Mucosa of gallbladder (tissue), 1 donor: ENCODE measurements around the gene KRT76. TPM values are rescaled to one million over a fixed set of nuclear protein-coding genes. Genes with fewer than 3 reads are reported as not detected.
"Not testable (repeated sequence)": the region's sequence is repeated elsewhere in the genome, so short reads cannot be mapped to it uniquely, and the experiment has no call there.

ENCODE experiments used
- DNase-seq: peaks from one replicate; pipeline ENCODE4 v3.0.0-alpha.2; 2020; ENCODE audit warnings: low spot score
- total RNA-seq: library from RNA; stranded (reverse); gene quantifications from one replicate; pipeline ENCODE4 v1.2.1, GENCODE V29; 2021
- donor health status: DM: no; HTN: no; CAD: no.

The KRT76 gene
- total RNA-seq, 1 donor from 2014 or later = not detected

- DNase-seq = no peak
Measured at GRCh38 chr12:52797529-52797894, 20.4 kb upstream of the KRT76 start.

DNA sequence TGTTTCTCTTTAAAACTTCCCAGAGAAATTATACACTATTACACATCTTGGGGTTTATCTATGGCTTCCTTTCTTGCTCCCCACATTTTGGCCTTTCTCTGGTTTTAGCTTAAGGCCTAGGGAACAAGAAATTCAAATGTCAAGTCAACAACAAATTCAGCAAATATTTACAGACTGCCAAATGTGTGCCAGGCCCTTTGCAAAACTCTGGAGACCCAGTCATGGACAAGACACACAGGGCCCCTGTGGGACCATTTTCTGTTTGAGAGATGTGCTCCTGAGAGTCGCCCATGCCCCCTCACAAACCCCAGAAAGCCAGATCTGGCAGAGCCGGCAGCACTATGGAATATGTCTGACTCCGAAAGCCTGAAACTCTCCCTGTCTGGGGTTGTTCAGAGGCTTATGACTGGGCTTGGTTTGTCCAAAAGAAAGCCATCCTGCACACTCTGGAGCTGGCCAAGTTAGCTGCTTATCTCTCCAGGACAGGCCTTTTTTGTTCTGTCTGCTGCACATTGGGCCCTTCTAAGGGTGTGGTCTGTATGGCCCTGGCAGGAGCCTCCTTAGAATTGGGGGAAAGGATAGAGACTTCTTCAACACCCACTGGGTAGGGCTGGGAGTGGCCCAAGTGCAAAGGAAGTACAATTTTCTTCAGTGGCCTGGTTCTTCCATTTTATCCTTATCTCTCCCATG is 19.8 kb upstream of the KRT76 start:
- no peak for DNase-seq

GRCh38 chr12:52796429-52796794 is 19.3 kb upstream of the KRT76 start:
- no peak for DNase-seq

DNA sequence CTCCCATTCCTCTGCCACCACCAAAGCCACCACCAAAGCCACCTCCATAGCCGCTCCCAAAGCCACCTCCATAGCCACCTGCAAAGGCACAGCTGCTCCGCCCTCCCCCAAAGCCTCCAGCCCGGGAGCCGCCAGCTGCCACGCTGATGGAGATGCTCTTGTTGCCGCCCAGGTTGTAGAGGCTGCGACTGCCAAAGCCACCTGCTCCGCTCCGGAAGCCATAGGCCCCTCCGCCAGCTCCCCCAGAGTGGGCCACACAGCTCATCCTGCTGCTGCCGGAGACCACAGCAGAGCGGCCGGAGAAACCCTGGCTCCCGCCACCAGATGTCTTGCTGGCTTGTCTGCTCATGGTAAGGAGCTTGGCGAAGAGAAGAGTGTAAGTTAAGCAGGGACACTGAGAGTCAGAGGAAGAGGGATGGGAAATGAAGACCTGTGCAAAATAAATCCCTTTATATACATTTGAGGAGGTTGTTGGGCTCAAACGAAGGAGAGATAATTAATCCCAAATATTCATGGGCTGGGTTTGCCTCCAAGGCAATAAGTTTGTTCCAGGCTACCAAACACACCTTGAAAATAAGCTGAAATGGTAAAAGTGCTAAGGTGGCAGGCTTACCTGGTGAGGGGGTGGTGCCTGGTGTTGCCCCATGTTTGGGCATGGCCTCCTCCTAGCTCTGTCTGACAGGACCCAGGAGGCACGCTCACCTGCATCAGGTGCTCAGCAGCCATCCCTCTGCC is 18.7 kb upstream of the KRT76 start, which contains the start of gene KRT3:
KRT3 (minus strand) TSS at position 424 of the 735 bp plus-strand sequence; CDS start at position 349, 75 bp downstream.
- DNase-seq = no peak

DNA sequence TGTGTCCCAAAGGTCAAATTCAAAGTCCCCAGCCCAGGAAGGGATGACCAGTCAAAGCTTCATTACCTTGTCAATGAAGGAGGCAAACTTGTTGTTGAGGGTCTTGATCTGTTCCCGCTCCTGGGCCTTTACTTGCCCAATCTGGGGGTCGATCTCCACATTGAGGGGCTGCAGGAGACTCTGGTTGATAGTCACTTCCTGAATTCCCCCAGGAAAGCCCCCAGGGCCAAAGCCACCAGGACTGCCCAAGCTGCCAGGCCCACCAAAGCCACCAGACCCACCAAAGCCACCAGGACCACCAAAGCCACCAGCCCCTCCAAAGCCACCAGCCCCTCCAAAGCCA is 18.2 kb upstream of the KRT76 start:
- not testable (repeated sequence) for DNase-seq

GRCh38 chr12:52794479-52795331 is 17.6 kb upstream of the KRT76 start:
- DNase-seq = no peak

GRCh38 chr12:52792185-52793029 is 15.3 kb upstream of the KRT76 start:
- no peak for DNase-seq

- DNase-seq = no peak
Measured at GRCh38 chr12:52791271-52792184, 14.4 kb upstream of the KRT76 start.

- no peak for DNase-seq
Measured at GRCh38 chr12:52790427-52791270, 13.5 kb upstream of the KRT76 start.

DNA sequence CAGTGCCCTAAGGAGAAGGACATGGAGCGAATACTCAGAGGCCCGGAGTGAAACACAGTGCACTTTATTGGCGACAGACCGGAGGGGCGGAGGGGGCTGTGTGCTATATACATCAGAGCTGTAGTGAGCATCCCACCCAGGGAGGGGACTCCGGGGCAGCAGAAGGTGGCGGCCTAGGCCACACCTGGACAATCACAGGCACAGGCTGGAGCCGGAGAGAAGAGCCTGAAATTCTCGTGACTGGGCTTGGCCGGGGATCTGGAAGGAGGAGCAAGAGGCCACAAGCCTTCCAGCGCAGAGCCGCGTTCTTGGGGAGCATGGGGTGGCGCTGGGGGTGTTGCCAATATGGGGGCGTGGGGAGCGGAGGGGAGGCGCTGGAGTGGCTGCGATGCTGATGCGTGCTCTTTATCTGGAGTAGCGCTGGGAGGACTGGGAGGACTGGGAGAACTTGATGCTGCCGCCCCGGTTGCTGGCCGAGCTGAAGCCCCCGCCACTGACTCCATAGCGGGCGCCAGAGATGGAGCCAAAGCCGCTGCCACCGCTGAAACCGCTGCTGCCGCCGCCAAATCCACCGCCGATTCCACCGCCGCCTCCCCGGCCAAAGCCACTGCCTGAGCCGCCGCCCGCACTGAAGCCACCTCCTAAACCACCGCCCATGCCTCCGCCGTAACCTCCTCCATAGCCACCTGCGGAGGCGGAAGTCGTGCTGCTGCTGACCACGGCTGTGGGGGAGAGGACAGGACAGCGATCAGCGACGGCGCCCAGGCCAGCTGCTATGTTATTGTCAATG is 12.7 kb upstream of the KRT76 start:
- peak; percentile 25 for DNase-seq

DNA sequence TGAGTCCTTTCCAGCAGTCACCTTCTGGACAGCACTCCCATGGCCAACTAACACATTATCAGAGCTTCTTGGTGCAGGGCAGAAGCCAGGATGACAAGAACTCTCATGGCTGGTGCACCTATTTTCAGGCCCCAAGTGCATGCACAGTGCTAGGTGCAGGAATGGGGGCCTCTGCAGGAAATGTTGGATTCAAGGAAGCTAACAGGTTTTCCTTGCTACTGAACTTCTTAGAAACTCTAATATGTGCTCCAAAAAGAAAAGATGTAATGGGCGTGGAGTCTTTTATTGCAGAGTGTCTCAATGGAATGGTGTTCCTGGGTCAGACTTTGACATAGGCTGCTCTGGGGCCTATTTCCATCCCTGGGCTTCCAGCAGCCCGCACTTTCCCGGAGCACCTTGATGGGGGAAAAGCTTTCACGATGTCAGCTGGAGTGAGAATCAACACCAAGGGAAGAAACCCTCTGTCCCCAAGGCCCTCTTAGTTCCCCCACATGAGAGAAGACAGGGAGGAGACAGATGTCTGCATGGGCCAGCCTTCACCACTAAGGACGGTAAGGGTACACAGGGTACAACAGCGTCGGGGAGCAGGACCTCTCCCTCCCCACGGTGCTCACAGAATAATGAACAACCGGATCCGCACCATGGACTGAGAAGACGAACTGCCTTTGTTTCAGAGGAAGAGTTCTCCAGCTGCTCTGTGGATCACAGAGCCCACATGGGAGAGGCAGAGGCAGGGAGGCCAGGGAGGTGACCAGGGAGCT is 11.9 kb upstream of the KRT76 start:
- no peak for DNase-seq

DNA sequence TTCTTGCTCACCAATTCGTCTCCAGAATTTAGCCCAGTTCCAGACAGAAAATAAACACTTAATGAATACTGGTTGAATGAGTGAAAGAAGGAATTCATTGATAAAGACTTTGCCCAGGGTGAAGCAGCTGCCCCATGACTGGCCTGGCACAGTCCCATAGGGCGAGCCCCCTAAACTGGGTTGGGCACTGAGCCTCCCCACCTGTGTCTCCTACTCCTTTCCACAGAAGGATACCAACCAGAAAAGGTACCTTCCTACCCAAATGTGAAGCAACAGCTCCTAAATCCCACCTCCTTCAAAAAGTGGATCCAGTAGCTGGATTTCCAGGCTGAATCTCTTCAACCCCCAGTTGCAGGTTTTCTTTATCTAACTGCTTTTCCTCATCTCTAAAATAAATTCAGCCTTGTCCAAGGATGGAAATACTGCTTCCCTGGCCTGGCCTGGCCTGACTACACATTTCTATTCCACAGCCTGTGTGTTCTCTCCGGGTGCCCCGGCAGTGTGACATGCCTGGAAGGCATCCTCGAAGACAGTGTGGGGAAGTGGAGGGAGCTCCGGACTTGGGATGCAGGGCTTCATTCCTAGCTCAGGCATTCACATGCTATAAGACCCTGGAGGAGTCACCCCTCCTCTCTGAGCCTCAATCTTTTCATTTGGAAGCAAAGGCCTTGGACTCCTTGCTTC is 11.2 kb upstream of the KRT76 start:
- DNase-seq = no peak

DNA sequence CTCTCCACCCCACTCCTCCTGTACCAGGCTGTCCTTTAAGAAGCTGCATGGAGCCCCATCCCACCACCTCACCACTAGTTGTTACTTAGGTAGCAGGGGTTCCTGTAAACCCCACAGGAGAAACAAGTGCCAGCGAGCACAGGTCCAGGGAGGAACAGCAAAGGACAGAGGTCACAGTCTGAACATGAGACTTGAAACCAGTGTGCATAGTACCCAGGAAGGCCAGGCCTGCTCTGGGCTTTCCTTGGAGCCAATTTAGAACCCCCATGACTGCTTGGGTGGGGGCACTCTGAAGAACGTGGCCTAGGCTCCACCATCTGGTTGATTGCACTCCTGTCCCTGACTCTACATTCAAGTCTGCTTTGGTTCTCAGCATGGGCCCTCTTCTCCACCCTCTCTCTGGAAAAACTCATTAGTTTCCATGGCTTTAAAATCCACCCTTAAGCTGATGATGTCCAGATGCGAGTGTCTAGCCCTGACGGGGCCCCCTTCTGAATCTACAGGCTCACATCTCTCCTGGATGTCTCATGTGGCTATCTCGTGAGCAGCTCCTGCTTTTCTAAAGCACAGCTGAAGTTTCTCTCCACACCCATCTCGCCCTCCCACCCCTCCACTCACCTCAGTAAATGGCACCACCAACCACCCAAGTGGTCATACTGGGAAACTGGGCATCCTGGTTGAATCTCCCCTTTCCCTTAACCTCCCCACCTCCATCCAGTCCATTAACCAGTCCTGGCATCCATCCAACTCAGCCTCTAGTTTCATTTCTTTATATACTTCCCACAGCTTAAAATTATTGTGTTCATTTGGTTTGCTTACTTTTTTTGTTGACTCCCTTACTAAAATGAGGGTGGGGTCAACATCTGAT is 10.4 kb upstream of the KRT76 start:
- DNase-seq = no peak

DNA sequence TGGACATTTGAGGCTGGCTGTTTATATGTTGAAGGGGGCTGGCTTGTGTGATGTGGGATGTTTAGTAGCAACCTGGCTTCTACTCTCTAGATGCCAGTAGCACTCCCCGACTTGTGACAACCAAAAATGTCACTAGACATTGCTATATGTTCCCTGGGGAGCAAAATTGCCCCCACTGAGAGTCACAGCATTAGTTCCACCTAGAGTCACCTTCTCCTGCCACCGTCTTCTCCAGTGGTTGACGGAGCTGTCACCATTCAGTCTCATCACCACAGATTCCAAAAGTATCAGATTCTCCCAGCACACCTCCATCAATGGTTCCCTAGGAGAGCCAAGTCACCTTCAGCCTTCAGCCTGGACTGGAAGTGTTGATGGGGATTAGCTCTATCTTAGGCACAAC is 7.8 kb upstream of the KRT76 start:
- no peak for DNase-seq

GRCh38 chr12:52783563-52784316 is 6.6 kb upstream of the KRT76 start:
- DNase-seq = no peak

DNA sequence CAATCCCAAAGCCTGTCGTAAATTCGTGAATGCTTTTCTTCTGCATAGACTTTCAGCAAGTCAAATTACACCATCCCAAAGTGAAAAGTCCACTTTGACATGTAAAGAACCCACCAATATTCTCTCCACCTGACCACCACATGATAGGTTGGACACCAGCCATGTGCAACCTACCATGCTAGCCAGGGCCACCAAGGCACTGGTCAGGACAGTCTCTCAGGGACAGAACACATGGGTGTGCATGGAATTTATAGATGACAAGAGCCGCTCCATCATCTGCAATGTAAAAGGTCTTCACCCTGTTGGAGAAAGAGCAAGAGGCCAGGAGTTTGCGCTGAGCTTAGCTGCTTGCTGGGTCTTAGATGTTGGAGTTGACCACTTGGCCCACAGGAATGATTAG is 5.4 kb upstream of the KRT76 start:
- no peak for DNase-seq
